Measurements from ENCODE around the gene NRL.

The NRL gene

GRCh38 chr14:24127673-24128072 is 12.9 kb upstream of the NRL start:
- Histone ChIP-seq H2AFZ (ENCODE audit: low read depth, low read length) (no peak overlapping the region), H3K27me3 (ENCODE audit: insufficient read depth, low read length) (no peaks in the 10 kb centered on the region), H3K36me3 (ENCODE audit: insufficient read depth, low read length) (peaks cover 13% of the 10 kb centered on the region), H3K4me1 (ENCODE audit: insufficient read depth, low read length) (no peaks in the 10 kb centered on the region), H3K9me3 (ENCODE audit: low read length) (no peaks in the 10 kb centered on the region), H3K4me3 (ENCODE audit: low read length) (no peak overlapping the region)

GRCh38 chr14:24126939-24127338 is 12.2 kb upstream of the NRL start:
- no peaks in the 10 kb centered on the region for H3K27me3 ChIP-seq (ENCODE audit: insufficient read depth, low read length)

GRCh38 chr14:24123424-24124417 is 9.0 kb upstream of the NRL start:
- H3K4me1 ChIP-seq (ENCODE audit: insufficient read depth, low read length): no peaks in the 10 kb centered on the region
- H3K4me3 ChIP-seq (ENCODE audit: low read length): no peak overlapping the region
- peaks cover 44% of the 10 kb centered on the region for H3K36me3 ChIP-seq (ENCODE audit: insufficient read depth, low read length)
- H3K27me3 ChIP-seq (ENCODE audit: insufficient read depth, low read length): no peaks in the 10 kb centered on the region
- H3K9me3 ChIP-seq (ENCODE audit: low read length): no peaks in the 10 kb centered on the region
- no peak overlapping the region for H2AFZ ChIP-seq (ENCODE audit: low read depth, low read length)

More at GRCh38 chr14:24126939-24127338, 12.2 kb upstream of the NRL start:
- Histone ChIP-seq H3K36me3 (ENCODE audit: insufficient read depth, low read length) (peaks cover 16% of the 10 kb centered on the region), H3K4me1 (ENCODE audit: insufficient read depth, low read length) (no peaks in the 10 kb centered on the region), H3K9me3 (ENCODE audit: low read length) (no peaks in the 10 kb centered on the region), H3K4me3 (ENCODE audit: low read length) (no peak overlapping the region), H2AFZ (ENCODE audit: low read depth, low read length) (no peak overlapping the region)

DNA sequence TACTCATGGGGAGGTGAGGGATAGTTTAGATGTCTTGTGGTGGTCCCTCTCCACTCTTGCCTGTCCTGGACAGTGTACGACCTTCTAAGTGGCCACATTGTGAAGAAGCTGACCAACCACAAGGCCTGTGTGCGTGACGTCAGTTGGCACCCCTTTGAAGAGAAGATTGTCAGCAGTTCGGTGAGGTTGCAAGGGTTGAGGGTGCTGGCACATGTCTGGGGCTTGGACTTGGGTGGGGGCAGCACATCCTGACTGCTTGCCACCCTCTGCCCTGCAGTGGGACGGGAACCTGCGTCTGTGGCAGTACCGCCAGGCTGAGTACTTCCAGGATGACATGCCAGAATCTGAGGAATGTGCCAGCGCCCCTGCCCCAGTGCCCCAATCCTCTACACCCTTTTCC is 8.1 kb upstream of the NRL start:
- Histone ChIP-seq H3K4me1 (ENCODE audit: insufficient read depth, low read length) (no peaks in the 10 kb centered on the region), H2AFZ (ENCODE audit: low read depth, low read length) (no peak overlapping the region), H3K9me3 (ENCODE audit: low read length) (no peaks in the 10 kb centered on the region), H3K27me3 (ENCODE audit: insufficient read depth, low read length) (no peaks in the 10 kb centered on the region), H3K4me3 (ENCODE audit: low read length) (no peak overlapping the region), H3K36me3 (ENCODE audit: insufficient read depth, low read length) (peaks cover 52% of the 10 kb centered on the region)

- Histone ChIP-seq H3K36me3 (ENCODE audit: insufficient read depth, low read length) (peaks cover 57% of the 10 kb centered on the region), H2AFZ (ENCODE audit: low read depth, low read length) (no peak overlapping the region), H3K4me3 (ENCODE audit: low read length) (no peak overlapping the region), H3K27me3 (ENCODE audit: insufficient read depth, low read length) (no peaks in the 10 kb centered on the region), H3K4me1 (ENCODE audit: insufficient read depth, low read length) (no peaks in the 10 kb centered on the region), H3K9me3 (ENCODE audit: low read length) (no peaks in the 10 kb centered on the region)
Measured at GRCh38 chr14:24122416-24122815, 7.7 kb upstream of the NRL start.

DNA sequence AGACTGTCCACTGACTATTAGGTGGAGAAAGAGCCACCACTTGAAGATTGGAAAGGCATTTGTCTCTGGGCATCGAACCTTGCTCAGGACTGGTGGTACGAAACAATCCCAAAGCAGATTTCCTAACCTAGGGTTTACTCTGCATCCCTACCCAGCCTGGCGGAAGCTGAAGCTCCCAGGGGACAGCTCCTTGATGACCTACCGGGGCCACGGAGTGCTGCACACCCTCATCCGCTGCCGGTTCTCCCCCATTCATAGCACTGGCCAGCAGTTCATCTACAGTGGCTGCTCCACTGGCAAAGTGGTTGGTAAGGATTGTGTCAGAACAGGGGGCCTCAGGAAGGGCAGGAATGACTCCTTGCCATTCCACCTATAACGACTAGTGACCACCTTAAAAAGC is 6.5 kb upstream of the NRL start:
- H3K36me3 ChIP-seq (ENCODE audit: insufficient read depth, low read length): peaks cover 57% of the 10 kb centered on the region

DNA sequence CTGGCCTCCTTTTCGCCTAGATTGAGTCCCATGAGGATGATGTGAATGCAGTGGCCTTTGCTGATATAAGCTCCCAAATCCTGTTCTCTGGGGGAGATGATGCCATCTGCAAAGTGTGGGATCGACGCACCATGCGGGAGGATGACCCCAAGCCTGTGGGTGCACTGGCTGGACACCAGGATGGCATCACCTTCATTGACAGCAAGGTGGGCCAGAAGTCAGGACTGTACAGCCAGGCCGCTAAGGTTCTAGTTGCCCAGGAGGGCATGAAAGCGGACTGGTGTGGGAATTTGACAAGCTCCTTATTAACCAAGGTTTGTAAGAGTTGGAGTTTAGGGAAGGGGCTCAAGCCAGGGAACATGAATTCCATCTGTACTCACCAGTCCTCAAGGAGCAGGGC is 4.9 kb upstream of the NRL start:
- Histone ChIP-seq H3K36me3 (ENCODE audit: insufficient read depth, low read length) (peaks cover 57% of the 10 kb centered on the region), H3K27me3 (ENCODE audit: insufficient read depth, low read length) (no peaks in the 10 kb centered on the region), H3K4me1 (ENCODE audit: insufficient read depth, low read length) (peaks cover 9% of the 10 kb centered on the region), H3K4me3 (ENCODE audit: low read length) (no peak overlapping the region), H3K9me3 (ENCODE audit: low read length) (no peaks in the 10 kb centered on the region), H2AFZ (ENCODE audit: low read depth, low read length) (no peak overlapping the region)

More for the DNA sequence above, 6.5 kb upstream of the NRL start:
- no peaks in the 10 kb centered on the region for H3K27me3 ChIP-seq (ENCODE audit: insufficient read depth, low read length)
- no peaks in the 10 kb centered on the region for H3K9me3 ChIP-seq (ENCODE audit: low read length)
- peaks cover under 1% of the 10 kb centered on the region for H3K4me1 ChIP-seq (ENCODE audit: insufficient read depth, low read length)
- H3K4me3 ChIP-seq (ENCODE audit: low read length): no peak overlapping the region
- H2AFZ ChIP-seq (ENCODE audit: low read depth, low read length): no peak overlapping the region

- Histone ChIP-seq H3K4me3 (ENCODE audit: low read length) (no peak overlapping the region), H3K27me3 (ENCODE audit: insufficient read depth, low read length) (no peaks in the 10 kb centered on the region), H3K36me3 (ENCODE audit: insufficient read depth, low read length) (peaks cover 42% of the 10 kb centered on the region), H2AFZ (ENCODE audit: low read depth, low read length) (no peak overlapping the region), H3K4me1 (ENCODE audit: insufficient read depth, low read length) (peaks cover 9% of the 10 kb centered on the region), H3K9me3 (ENCODE audit: low read length) (no peaks in the 10 kb centered on the region)
Measured at GRCh38 chr14:24117179-24117578, 2.4 kb upstream of the NRL start.

DNA sequence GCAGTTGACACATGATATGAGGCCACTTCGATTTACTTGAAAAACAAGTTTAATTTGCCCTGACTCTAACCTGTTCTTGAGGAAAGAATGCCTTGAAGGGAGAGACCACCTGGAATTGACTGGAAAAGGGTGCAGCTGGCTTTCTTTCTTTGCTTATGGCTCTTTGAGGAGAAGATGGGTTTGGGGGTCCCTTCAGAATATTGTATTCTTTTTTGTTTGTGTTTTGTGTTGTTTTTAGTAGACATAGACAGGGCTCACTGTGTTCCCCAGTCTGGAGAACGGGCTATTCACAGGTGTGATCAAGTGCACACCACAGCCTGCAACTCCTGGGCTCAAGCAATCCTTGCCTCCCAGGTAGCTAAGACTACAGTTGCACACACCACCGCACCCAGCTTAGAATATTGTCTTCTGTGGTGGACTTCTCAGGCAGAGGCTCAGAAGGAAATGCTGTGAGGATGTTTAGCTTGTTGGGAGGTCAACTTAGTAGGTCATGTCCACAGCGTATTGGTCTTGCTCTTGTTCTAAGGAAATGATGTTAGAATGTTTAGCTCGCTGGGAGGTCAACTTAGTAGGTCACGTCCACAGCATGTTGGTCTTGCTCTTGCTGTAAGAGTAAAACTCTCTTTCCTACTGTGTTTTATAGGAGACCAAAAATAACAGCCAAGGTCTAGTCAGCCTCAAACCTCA is 1.5 kb upstream of the NRL start:
- peak overlapping the region; percentile 84 for H3K4me3 ChIP-seq (ENCODE audit: low read length)
- H3K27me3 ChIP-seq (ENCODE audit: insufficient read depth, low read length): no peaks in the 10 kb centered on the region
- H3K9me3 ChIP-seq (ENCODE audit: low read length): no peaks in the 10 kb centered on the region
- peaks cover 9% of the 10 kb centered on the region for H3K4me1 ChIP-seq (ENCODE audit: insufficient read depth, low read length)
- H2AFZ ChIP-seq (ENCODE audit: low read depth, low read length): no peak overlapping the region
- H3K36me3 ChIP-seq (ENCODE audit: insufficient read depth, low read length): peaks cover 35% of the 10 kb centered on the region

DNA sequence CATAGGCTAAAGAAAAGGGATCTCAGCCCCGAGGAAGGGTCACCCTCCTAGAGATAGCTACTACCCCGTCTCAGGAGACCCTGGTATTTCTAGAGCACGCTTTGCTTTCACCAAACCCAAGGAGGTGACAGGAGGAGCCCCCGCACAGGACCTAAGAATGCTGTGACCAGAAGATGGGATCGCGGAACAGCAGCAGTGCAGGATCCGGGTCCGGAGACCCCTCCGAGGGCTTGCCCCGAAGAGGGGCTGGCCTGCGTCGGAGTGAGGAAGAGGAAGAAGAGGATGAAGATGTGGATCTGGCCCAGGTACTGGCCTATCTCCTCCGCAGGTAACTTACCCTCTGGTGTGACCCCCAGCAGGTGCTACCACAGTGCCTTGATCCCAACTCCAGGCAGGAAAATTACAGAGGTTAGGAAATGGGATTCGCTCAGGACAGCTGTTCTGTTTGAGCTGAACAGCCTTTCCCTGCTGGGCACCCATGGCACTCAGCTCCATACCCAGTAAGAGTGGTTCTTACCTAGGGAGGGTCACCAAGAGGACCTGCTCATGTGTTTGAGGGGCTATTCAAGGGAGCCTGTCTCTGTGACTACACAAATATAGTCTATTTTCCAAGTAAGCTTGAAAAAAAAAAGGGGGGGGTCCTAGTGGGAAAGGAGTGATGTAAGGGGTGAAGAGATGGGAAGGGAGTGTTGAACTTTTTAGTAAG is 826 bp upstream of the NRL start:
- no peaks in the 10 kb centered on the region for H3K27me3 ChIP-seq (ENCODE audit: insufficient read depth, low read length)
- peaks cover 9% of the 10 kb centered on the region for H3K4me1 ChIP-seq (ENCODE audit: insufficient read depth, low read length)
- H3K9me3 ChIP-seq (ENCODE audit: low read length): no peaks in the 10 kb centered on the region
- peak overlapping the region; percentile 84 for H3K4me3 ChIP-seq (ENCODE audit: low read length)
- H3K36me3 ChIP-seq (ENCODE audit: insufficient read depth, low read length): peaks cover 28% of the 10 kb centered on the region
- peak overlapping the region; percentile 81 for H2AFZ ChIP-seq (ENCODE audit: low read depth, low read length)

- Histone ChIP-seq H3K9me3 (ENCODE audit: low read length) (no peaks in the 10 kb centered on the region), H3K4me3 (ENCODE audit: low read length) (peak overlapping the region; percentile 84), H3K4me1 (ENCODE audit: insufficient read depth, low read length) (peaks cover 9% of the 10 kb centered on the region), H3K36me3 (ENCODE audit: insufficient read depth, low read length) (peaks cover 16% of the 10 kb centered on the region), H2AFZ (ENCODE audit: low read depth, low read length) (peak overlapping the region; percentile 81), H3K27me3 (ENCODE audit: insufficient read depth, low read length) (no peaks in the 10 kb centered on the region)
Measured at GRCh38 chr14:24113801-24114531, 783 bp downstream of the NRL start.

DNA sequence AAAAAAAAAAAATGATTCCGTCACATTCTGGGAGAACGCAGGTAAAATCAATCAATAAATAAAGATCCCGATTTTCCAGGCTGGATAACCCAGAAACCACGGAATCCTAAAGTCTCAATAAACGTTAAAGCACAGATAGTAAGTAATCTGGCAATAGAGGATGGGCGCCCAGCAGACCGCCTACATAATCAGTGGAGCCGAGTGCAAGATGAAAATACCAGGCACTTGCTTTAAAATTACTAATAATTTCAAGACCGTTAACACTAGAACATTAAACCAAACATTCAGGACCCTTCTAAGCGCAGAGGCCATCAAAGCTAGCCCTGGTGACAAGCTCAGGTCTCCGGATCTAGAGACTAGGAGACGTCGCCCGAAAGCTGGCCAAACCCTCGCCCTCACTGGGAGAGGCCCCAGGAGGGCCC is 1.4 kb downstream of the NRL start:
- Histone ChIP-seq H3K4me3 (ENCODE audit: low read length) (peak overlapping the region; percentile 84), H3K4me1 (ENCODE audit: insufficient read depth, low read length) (peaks cover 9% of the 10 kb centered on the region), H2AFZ (ENCODE audit: low read depth, low read length) (peak overlapping the region; percentile 81), H3K9me3 (ENCODE audit: low read length) (no peaks in the 10 kb centered on the region), H3K36me3 (ENCODE audit: insufficient read depth, low read length) (peaks cover 10% of the 10 kb centered on the region), H3K27me3 (ENCODE audit: insufficient read depth, low read length) (no peaks in the 10 kb centered on the region)
